ENCODE measurements around the gene STXBP5L.

- TF ChIP-seq, protein P1, sequence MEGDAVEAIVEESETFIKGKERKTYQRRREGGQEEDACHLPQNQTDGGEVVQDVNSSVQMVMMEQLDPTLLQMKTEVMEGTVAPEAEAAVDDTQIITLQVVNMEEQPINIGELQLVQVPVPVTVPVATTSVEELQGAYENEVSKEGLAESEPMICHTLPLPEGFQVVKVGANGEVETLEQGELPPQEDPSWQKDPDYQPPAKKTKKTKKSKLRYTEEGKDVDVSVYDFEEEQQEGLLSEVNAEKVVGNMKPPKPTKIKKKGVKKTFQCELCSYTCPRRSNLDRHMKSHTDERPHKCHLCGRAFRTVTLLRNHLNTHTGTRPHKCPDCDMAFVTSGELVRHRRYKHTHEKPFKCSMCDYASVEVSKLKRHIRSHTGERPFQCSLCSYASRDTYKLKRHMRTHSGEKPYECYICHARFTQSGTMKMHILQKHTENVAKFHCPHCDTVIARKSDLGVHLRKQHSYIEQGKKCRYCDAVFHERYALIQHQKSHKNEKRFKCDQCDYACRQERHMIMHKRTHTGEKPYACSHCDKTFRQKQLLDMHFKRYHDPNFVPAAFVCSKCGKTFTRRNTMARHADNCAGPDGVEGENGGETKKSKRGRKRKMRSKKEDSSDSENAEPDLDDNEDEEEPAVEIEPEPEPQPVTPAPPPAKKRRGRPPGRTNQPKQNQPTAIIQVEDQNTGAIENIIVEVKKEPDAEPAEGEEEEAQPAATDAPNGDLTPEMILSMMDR (IDR thresholded peaks at IDR 0.05) = no peak
- TF ChIP-seq POLR2A (IDR thresholded peaks at IDR 0.05) = no peak
Observed at GRCh38 chr3:121436641-121437040, 528.6 kb downstream of the STXBP5L start.
